RWPE2 (cell line): ENCODE results near the gene PLSCR4.

Experiments
- ATAC-seq: fragments of 200-7000 bp; cut with Tn5 transposase; 3 replicates; pipeline ENCODE4 v1.9.1; 2021; ENCODE audit warnings: low read depth
- DNase-seq: peaks from one replicate; pipeline ENCODE4 v3.0.0-alpha.2; 2020; ENCODE audit warnings: low spot score
- H3K27ac ChIP-seq: fragments of 450-650 bp; 2 replicates; pipeline ENCODE4 v1.5.1; 2017; ENCODE audit warnings: mild to moderate bottlenecking; ENCODE audit not compliant: poor library complexity, severe bottlenecking
- H3K27me3 ChIP-seq: fragments of 250-450 bp; sonication (Bioruptor Pico); 2 replicates; pipeline ENCODE4 v1.5.1; 2021; ENCODE audit warnings: mild to moderate bottlenecking, moderate library complexity; ENCODE audit not compliant: insufficient read depth, poor library complexity, severe bottlenecking
- H3K36me3 ChIP-seq: fragments of 250-450 bp; sonication (Bioruptor Pico); 2 replicates; pipeline ENCODE4 v1.5.1; 2020; ENCODE audit warnings: low read depth, mild to moderate bottlenecking, moderate library complexity
- H3K4me1 ChIP-seq: fragments of 250-450 bp; sonication (Bioruptor Pico); 2 replicates; pipeline ENCODE4 v1.5.1; 2021; ENCODE audit warnings: mild to moderate bottlenecking, moderate library complexity; ENCODE audit not compliant: insufficient read depth, poor library complexity, severe bottlenecking
- H3K4me3 ChIP-seq: fragments of 250-450 bp; sonication (Bioruptor Pico); 2 replicates; pipeline ENCODE4 v1.5.1; 2021; ENCODE audit warnings: mild to moderate bottlenecking, moderate library complexity; ENCODE audit not compliant: severe bottlenecking
- H3K9me3 ChIP-seq: fragments of 250-450 bp; sonication (Bioruptor Pico); 2 replicates; pipeline ENCODE4 v1.5.1; 2021; ENCODE audit warnings: mild to moderate bottlenecking, moderate library complexity; ENCODE audit not compliant: severe bottlenecking
- CTCF ChIP-seq: fragments of 450-650 bp; IDR thresholded peaks from one replicate; pipeline ENCODE4 v1.5.1; 2017; ENCODE audit warnings: mild to moderate bottlenecking, moderate library complexity; ENCODE audit not compliant: poor library complexity, severe bottlenecking

Gene PLSCR4

GRCh38 chr3:146191051-146191450 is 59.9 kb downstream of the PLSCR4 start:
- Histone ChIP-seq H3K27me3 (no peaks in the 10 kb centered on the region), H3K27ac (no peak overlapping the region), H3K4me3 (no peak overlapping the region), H3K4me1 (peaks cover 3% of the 10 kb centered on the region), H3K9me3 (no peaks in the 10 kb centered on the region), H3K36me3 (no peaks in the 10 kb centered on the region)
- TF ChIP-seq CTCF, result no peak
- ATAC-seq, result no peak
- no peak for DNase-seq

- ATAC-seq, result peak; percentile 75
These were observed 61.3 kb downstream of the PLSCR4 start for GRCh38 chr3:146189519-146190173.

GRCh38 chr3:146187334-146187950 is 63.5 kb downstream of the PLSCR4 start:
- no peak for DNase-seq
- H3K27me3 ChIP-seq, result no peaks in the 10 kb centered on the region
- TF ChIP-seq CTCF, result peak; percentile 90
- ATAC-seq, result no peak
- H3K4me1 ChIP-seq, result peaks cover 16% of the 10 kb centered on the region
- no peaks in the 10 kb centered on the region for H3K9me3 ChIP-seq
- no peaks in the 10 kb centered on the region for H3K36me3 ChIP-seq
- no peak overlapping the region for H3K4me3 ChIP-seq
- no peak overlapping the region for H3K27ac ChIP-seq

More at GRCh38 chr3:146189519-146190173, 61.3 kb downstream of the PLSCR4 start:
- no peak overlapping the region for H3K4me3 ChIP-seq
- H3K27me3 ChIP-seq, result no peaks in the 10 kb centered on the region
- H3K36me3 ChIP-seq, result no peaks in the 10 kb centered on the region
- H3K9me3 ChIP-seq, result no peaks in the 10 kb centered on the region
- no peak overlapping the region for H3K27ac ChIP-seq
- DNase-seq, result no peak
- peaks cover 9% of the 10 kb centered on the region for H3K4me1 ChIP-seq
- TF ChIP-seq CTCF, result peak; percentile 92

- Histone ChIP-seq H3K4me3 (no peak overlapping the region), H3K36me3 (no peaks in the 10 kb centered on the region), H3K9me3 (no peaks in the 10 kb centered on the region), H3K4me1 (peaks cover 16% of the 10 kb centered on the region), H3K27me3 (no peaks in the 10 kb centered on the region), H3K27ac (peak overlapping the region; percentile 51)
- no peak for TF ChIP-seq CTCF
- ATAC-seq (peak; percentile 85), DNase-seq (no peak)
These were observed 66.5 kb downstream of the PLSCR4 start for GRCh38 chr3:146184241-146185015.
